H9 (cell line): Measurements from ENCODE around the gene KIAA1328. TPM values are rescaled to one million over a fixed set of nuclear protein-coding genes. Genes with fewer than 3 reads are reported as not detected.

Experiments
- DNase-seq: peaks from one replicate; pipeline ENCODE4 v3.0.0-alpha.2; 2017
- H2AFZ ChIP-seq: one replicate; pipeline ENCODE4 v1.6.1; 2013; ENCODE audit warnings: mild to moderate bottlenecking, low read length, control low read depth, moderate library complexity
- H2AK5ac ChIP-seq: 2 replicates; pipeline ENCODE4 v1.6.1; 2013; ENCODE audit warnings: low read length, control low read depth, mixed read lengths; ENCODE audit not compliant: insufficient read length
- H2BK120ac ChIP-seq: one replicate; pipeline ENCODE4 v1.6.1; 2013; ENCODE audit warnings: low read depth, mild to moderate bottlenecking, low read length, control low read depth, inconsistent platforms; ENCODE audit not compliant: poor library complexity, severe bottlenecking
- H2BK12ac ChIP-seq: 2 replicates; pipeline ENCODE4 v1.6.1; 2013; ENCODE audit warnings: low read length, control low read depth, mixed read lengths, low read depth; ENCODE audit not compliant: insufficient read length
- H2BK15ac ChIP-seq: 2 replicates; pipeline ENCODE4 v1.6.1; 2013; ENCODE audit warnings: low read depth, low read length, control low read depth
- H2BK20ac ChIP-seq: one replicate; pipeline ENCODE4 v1.6.1; 2013; ENCODE audit warnings: low read depth, mild to moderate bottlenecking, low read length, control low read depth, inconsistent platforms; ENCODE audit not compliant: poor library complexity, severe bottlenecking
- H2BK5ac ChIP-seq: 2 replicates; pipeline ENCODE4 v1.6.1; 2013; ENCODE audit warnings: low read length, control low read depth, mixed read lengths; ENCODE audit not compliant: insufficient read length
- H3K14ac ChIP-seq: 2 replicates; pipeline ENCODE4 v1.6.1; 2013; ENCODE audit warnings: low read length, control low read depth; ENCODE audit not compliant: insufficient read depth
- H3K18ac ChIP-seq: 2 replicates; pipeline ENCODE4 v1.6.1; 2013; ENCODE audit warnings: low read depth, mild to moderate bottlenecking, mixed read lengths, low read length, control low read depth; ENCODE audit not compliant: insufficient read length
- H3K23ac ChIP-seq: 2 replicates; pipeline ENCODE4 v1.6.1; 2013; ENCODE audit warnings: low read length, control low read depth, mixed read lengths, low read depth; ENCODE audit not compliant: insufficient read length
- H3K23me2 ChIP-seq: 2 replicates; pipeline ENCODE4 v1.6.1; 2013; ENCODE audit warnings: low read depth, mild to moderate bottlenecking, mixed read lengths, low read length, control low read depth; ENCODE audit not compliant: insufficient read length, poor library complexity, severe bottlenecking
- H3K27ac ChIP-seq: 2 replicates; pipeline ENCODE4 v1.5.1; 2013; ENCODE audit warnings: low read length, control low read depth, mixed read lengths, low read depth; ENCODE audit not compliant: insufficient read length
- H3K27me3 ChIP-seq: 2 replicates; pipeline ENCODE4 v1.6.1; 2013; ENCODE audit warnings: low read length, control low read depth, inconsistent platforms; ENCODE audit not compliant: insufficient read depth
- H3K4ac ChIP-seq: 2 replicates; pipeline ENCODE4 v1.6.1; 2013; ENCODE audit warnings: low read depth, mild to moderate bottlenecking, control low read depth, inconsistent platforms, low read length, moderate library complexity
- H3K4me1 ChIP-seq: 2 replicates; pipeline ENCODE4 v1.6.1; 2013; ENCODE audit warnings: low read length, control low read depth, inconsistent platforms; ENCODE audit not compliant: insufficient read depth
- H3K4me2 ChIP-seq: 2 replicates; pipeline ENCODE4 v1.6.1; 2013; ENCODE audit warnings: low read length, control low read depth, mixed read lengths; ENCODE audit not compliant: insufficient read length, insufficient read depth
- H3K56ac ChIP-seq: 2 replicates; pipeline ENCODE4 v1.6.1; 2013; ENCODE audit warnings: low read depth, mild to moderate bottlenecking, mixed read lengths, low read length, control low read depth; ENCODE audit not compliant: insufficient read length
- H3K79me1 ChIP-seq: 2 replicates; pipeline ENCODE4 v1.6.1; 2013; ENCODE audit warnings: low read depth, mild to moderate bottlenecking, moderate library complexity, low read length, control low read depth, inconsistent platforms; ENCODE audit not compliant: insufficient read depth, poor library complexity, severe bottlenecking
- H3K79me2 ChIP-seq: 2 replicates; pipeline ENCODE4 v1.6.1; 2013; ENCODE audit warnings: low read length, control low read depth, inconsistent platforms; ENCODE audit not compliant: insufficient read depth
- H3K9ac ChIP-seq: 2 replicates; pipeline ENCODE4 v1.6.1; 2013; ENCODE audit warnings: low read length, control low read depth, mixed read lengths; ENCODE audit not compliant: insufficient read length; ENCODE audit errors: extremely low read depth
- H3K9me3 ChIP-seq: one replicate; pipeline ENCODE4 v1.6.1; 2013; ENCODE audit warnings: low read depth, low read length, inconsistent platforms; ENCODE audit not compliant: control insufficient read depth
- H3T11ph ChIP-seq: one replicate; pipeline ENCODE4 v1.6.1; 2013; ENCODE audit warnings: mild to moderate bottlenecking, low read length, control low read depth, inconsistent platforms
- H4K20me1 ChIP-seq: one replicate; pipeline ENCODE4 v1.6.1; 2013; ENCODE audit not compliant: control insufficient read depth, insufficient read length, insufficient read depth
- H4K5ac ChIP-seq: 2 replicates; pipeline ENCODE4 v1.6.1; 2013; ENCODE audit warnings: low read depth, mild to moderate bottlenecking, mixed read lengths, low read length, control low read depth; ENCODE audit not compliant: insufficient read length
- H4K8ac ChIP-seq: replicated peaks from 2 replicates; pipeline ENCODE4 v1.6.1; 2013; ENCODE audit warnings: low read length, control low read depth, mixed read lengths, low read depth; ENCODE audit not compliant: insufficient read length
- H4K91ac ChIP-seq: 2 replicates; pipeline ENCODE4 v1.6.1; 2013; ENCODE audit warnings: low read depth, mild to moderate bottlenecking, moderate library complexity, mixed read lengths, low read length, control low read depth; ENCODE audit not compliant: insufficient read length
- H3K27ac Mint-ChIP-seq, 3 experiments: 2 replicates in 2 of 3; 3 replicates in 1 of 3; pipeline ENCODE4 v1.8.0; 2020 to 2021; ENCODE audit warnings: mixed read lengths in 3 of 3, mild to moderate bottlenecking in 1 of 3, moderate library complexity in 1 of 3
- H3K27me3 Mint-ChIP-seq: 2 replicates; pipeline ENCODE4 v1.8.0; 2021; ENCODE audit warnings: low read depth, mild to moderate bottlenecking, moderate library complexity, mixed read lengths
- H3K36me3 Mint-ChIP-seq, 3 experiments: 2 replicates in 2 of 3; 3 replicates in 1 of 3; pipeline ENCODE4 v1.8.0; 2020 to 2021; ENCODE audit warnings: low read depth in 3 of 3, mixed read lengths in 3 of 3; ENCODE audit not compliant: insufficient read depth in 1 of 3
- H3K4me1 Mint-ChIP-seq, 2 experiments: 2 replicates each; pipeline ENCODE4 v1.8.0; 2020; ENCODE audit warnings: mixed read lengths in 2 of 2
- H3K4me3 Mint-ChIP-seq, 2 experiments: 2 replicates in 1 of 2; 3 replicates in 1 of 2; pipeline ENCODE4 v1.8.0; 2020 to 2021; ENCODE audit warnings: mild to moderate bottlenecking in 2 of 2, mixed read lengths in 2 of 2, moderate library complexity in 1 of 2
- H3K9me3 Mint-ChIP-seq, 2 experiments: 2 replicates in 1 of 2; 3 replicates in 1 of 2; pipeline ENCODE4 v1.8.0; 2020; ENCODE audit warnings: mild to moderate bottlenecking in 2 of 2, mixed read lengths in 2 of 2, moderate library complexity in 1 of 2
- CTCF ChIP-seq: fragments of 200-600 bp; sonication (generic); conservative IDR thresholded peaks from 3 replicates; pipeline ENCODE4 v1.8.0; 2021; ENCODE audit warnings: antibody characterized with exemption, mild to moderate bottlenecking
- WGBS: extraction: QIAGEN DNeasy Blood & Tissue Kit; methylation state at CpG from one replicate; pipeline ENCODE4 v1.1.7; 2013; ENCODE audit warnings: missing lambda C conversion rate, low lambda C conversion rate, mixed read lengths; ENCODE audit not compliant: insufficient read length; ENCODE audit errors: extremely low coverage; 5-methylcytosine and 5-hydroxymethylcytosine counted together
- total RNA-seq: library from RNA; stranded (reverse); gene quantifications from 2 replicates; pipeline ENCODE4 v1.2.1, GENCODE V29; 2021

The KIAA1328 gene
- total RNA-seq, 1 experiment from 2014 or later: 4.9 TPM

GRCh38 chr18:37163119-37163518 is 334.2 kb downstream of the KIAA1328 start:
- Histone ChIP-seq H3K56ac (no peak overlapping the region), H3K4me2 (no peak overlapping the region), H3K23ac (no peak overlapping the region), H2AFZ (no peak overlapping the region), H3K14ac (no peak overlapping the region), H3K18ac (no peak overlapping the region), H3K79me2 (no peaks in the 10 kb centered on the region), H3K79me1 (no peaks in the 10 kb centered on the region), H4K91ac (no peak overlapping the region), H3K23me2 (no peaks in the 10 kb centered on the region), H3K9me3 (no peaks in the 10 kb centered on the region), H2BK5ac (no peak overlapping the region), H3K9ac (no peak overlapping the region), H3K27ac (no peak overlapping the region), H3K4me1 (peaks cover 7% of the 10 kb centered on the region; the same call in 1 of the 2 replicates), H2BK12ac (no peak overlapping the region), H2AK5ac (no peak overlapping the region), H3T11ph (no peak overlapping the region), H4K20me1 (no peaks in the 10 kb centered on the region), H4K5ac (no peak overlapping the region), H2BK15ac (0 out of 2 replicates have a peak overlapping the region, but pooled peaks have one; percentile 21), H2BK120ac (no peak overlapping the region), H2BK20ac (no peak overlapping the region), H4K8ac (no peak overlapping the region), H3K27me3 (no peaks in the 10 kb centered on the region), H3K4ac (no peak overlapping the region)
- no peaks in the 10 kb centered on the region for H3K27me3 Mint-ChIP-seq
- peaks cover 0 to 2% (median 1%) of the 10 kb centered on the region in 3 experiments; a peak in 2 of 7 replicates for H3K36me3 Mint-ChIP-seq
- H3K4me1 Mint-ChIP-seq: peaks cover 61 to 69% of the 10 kb centered on the region in 2 experiments
- DNase-seq: no peak
- no CpG with 5 or more reads among the region's 4 CpGs for WGBS
- H3K27ac Mint-ChIP-seq: peak overlapping the region; percentile 22 to 74 (median 32); a peak in 3 of 7 replicates
- no peaks in the 10 kb centered on the region for H3K9me3 Mint-ChIP-seq
- H3K4me3 Mint-ChIP-seq: no peak overlapping the region; a peak in 1 of 5 replicates
- no peak for TF ChIP-seq CTCF
